ENCODE measurements around the gene FERMT3.

The FERMT3 gene

GRCh38 chr11:64249563-64250414 is 43.3 kb downstream of the FERMT3 start:
- DNase-seq (ENCODE audit: low spot score), result no peak

GRCh38 chr11:64250415-64251015 is 44.0 kb downstream of the FERMT3 start:
- no peak for DNase-seq (ENCODE audit: low spot score)

DNA sequence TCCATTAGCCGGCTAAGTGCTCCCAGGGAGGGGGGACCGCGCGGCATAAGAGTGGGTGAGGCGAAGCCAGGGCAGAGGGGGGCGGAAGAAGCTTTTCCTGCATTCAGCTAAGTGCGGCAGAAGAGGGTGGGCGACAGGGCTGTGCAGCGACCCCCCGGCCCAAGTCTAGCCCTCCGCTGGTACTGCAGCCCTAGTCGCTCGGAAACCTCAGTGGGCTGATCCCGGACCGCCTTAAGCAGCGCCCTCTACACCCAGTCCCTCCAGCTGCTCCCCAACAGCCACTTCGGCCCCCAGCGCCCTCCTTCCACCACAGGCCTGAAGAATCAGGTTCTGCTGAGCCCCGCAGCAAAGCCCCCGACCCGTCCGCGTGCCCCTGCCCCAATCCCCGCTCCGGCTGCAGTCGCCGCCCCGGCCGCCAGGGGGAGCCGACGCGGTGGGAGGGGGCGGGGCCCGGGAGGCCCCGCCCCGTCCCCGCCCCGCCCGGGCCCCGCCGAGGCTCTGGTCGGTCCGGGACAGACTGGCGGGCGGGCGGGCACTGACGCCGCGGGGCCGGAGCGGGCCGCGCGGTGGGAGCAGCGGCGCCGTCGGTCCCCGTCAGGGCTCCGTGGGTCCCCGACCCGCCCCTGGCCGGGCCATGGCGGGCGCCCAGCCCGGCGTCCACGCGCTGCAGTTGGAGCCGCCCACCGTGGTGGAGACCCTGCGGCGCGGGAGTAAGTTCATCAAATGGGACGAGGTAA is 44.7 kb downstream of the FERMT3 start, which contains the start of gene PLCB3:
Gene PLCB3, plus strand, starts transcription at position 515 of the 737 bp plus-strand sequence. Its CDS starts 120 bp downstream, at position 635.
- DNase-seq (ENCODE audit: low spot score), result peak; percentile 78

DNA sequence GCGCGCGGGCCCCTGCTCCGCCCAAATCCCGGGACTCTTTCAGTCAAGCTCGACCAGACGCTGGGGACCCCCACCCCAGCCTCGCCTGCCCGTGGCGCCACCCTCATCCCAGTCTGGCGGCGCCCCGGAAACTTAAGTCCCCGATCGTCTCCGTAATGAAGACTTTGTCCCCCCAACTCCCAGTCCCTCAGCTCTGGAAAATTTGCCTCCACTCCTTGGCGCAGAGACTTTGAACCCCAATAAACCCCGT is 45.2 kb downstream of the FERMT3 start:
- no peak for DNase-seq (ENCODE audit: low spot score)

DNA sequence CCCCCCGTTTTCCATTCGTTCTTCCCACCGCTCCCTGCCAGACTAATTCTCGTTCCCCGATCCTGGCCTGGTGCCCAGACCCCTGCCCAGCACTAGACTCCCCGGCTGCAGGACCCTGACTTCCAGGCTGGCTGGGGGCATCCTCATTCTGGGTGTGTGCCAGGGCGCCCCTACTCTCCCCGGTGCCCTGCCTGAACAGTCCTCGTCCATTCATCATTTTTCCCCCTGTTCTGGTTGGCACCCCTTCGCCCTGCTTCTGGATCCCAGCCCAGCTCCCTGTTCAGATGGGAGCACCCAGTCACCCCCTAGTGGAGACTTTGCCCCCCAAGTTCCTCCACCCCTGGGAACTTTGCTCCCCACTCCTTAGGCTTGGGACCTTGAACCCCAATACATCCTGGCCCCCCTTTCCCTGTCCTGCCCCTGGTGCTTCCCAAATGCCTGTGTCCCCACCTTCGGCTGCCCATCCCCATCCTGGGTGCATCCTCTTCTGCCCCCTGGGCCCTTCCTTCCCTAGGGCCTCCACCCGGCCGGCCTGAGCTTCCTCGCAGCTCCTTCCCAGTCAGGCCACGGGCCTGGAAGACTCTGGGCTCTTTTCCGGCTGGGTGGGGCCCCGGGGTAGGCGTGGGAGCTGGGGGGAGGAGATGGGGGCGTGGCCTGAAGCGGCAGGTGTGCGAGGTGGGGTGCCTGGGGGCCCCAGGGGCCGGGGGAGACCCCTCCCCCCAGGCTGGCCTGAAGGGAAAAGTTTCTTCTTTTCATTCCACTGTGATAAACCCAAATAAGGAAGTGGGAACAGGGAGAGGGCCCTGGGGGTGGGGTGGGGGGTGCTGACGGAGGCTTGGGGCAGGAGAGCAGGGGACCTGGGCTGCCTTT is 45.7 kb downstream of the FERMT3 start:
- DNase-seq (ENCODE audit: low spot score), result peak; percentile 66

- DNase-seq (ENCODE audit: low spot score), result no peak
Observed at GRCh38 chr11:64253043-64253442, 46.5 kb downstream of the FERMT3 start.

- peak; percentile 36 for DNase-seq (ENCODE audit: low spot score)
Observed at GRCh38 chr11:64253481-64253880, 47.0 kb downstream of the FERMT3 start.

GRCh38 chr11:64254326-64254725 is 47.8 kb downstream of the FERMT3 start:
- DNase-seq (ENCODE audit: low spot score), result no peak

DNA sequence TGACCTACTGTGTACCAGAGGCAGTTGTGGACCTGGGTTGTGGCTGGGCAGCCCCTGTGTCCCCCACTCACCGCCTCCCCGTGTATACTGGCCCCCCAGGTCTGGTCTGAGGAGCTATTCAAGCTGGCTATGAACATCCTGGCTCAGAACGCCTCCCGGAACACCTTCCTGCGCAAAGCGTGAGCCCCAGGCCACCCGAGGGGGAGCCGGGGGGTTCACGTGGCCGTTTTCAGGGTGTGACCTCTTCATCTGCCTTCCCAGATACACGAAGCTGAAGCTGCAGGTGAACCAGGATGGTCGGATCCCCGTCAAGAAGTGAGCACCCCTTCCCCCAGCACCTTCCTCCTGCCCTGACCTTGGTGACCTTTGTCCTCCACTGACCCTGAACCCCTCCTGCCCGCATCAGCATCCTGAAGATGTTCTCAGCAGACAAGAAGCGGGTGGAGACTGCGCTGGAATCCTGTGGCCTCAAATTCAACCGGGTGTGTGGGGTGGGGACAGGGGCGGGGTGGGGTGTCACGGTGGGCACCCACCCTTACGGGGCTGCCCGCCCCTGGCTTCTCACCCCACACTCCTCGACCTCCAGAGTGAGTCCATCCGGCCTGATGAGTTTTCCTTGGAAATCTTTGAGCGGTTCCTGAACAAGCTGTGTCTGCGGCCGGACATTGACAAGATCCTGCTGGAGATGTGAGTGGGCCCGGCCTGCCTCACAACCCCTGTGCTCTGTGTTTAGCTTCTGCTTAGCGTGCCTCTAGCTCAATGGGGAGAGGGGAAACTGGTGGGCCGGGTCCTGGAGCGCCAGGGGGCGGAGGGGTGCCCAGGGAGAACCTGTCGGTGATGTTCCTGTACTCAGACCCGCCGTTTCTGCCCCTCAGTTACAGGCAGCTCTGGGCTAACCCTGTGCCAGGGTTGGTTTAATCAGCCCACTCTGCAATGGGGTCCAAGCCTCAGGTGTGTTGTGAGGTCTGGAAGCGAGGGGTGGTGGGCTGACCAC is 48.9 kb downstream of the FERMT3 start:
- DNase-seq (ENCODE audit: low spot score), result no peak

DNA sequence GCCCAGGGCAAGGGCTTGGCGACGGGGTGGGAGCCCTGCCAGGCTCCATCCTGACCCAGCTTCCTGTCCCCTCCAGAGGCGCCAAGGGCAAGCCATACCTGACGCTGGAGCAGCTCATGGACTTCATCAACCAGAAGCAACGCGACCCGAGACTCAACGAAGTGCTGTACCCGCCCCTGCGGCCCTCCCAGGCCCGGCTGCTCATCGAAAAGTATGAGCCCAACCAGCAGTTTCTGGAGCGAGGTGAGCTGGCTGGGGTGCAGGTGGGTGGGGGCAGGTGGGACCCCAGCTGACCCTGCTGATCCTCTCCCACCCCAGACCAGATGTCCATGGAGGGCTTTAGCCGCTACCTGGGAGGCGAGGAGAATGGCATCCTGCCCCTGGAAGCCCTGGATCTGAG is 49.8 kb downstream of the FERMT3 start:
- no peak for DNase-seq (ENCODE audit: low spot score)

GRCh38 chr11:64258356-64258755 is 51.8 kb downstream of the FERMT3 start:
- DNase-seq (ENCODE audit: low spot score), result no peak

DNA sequence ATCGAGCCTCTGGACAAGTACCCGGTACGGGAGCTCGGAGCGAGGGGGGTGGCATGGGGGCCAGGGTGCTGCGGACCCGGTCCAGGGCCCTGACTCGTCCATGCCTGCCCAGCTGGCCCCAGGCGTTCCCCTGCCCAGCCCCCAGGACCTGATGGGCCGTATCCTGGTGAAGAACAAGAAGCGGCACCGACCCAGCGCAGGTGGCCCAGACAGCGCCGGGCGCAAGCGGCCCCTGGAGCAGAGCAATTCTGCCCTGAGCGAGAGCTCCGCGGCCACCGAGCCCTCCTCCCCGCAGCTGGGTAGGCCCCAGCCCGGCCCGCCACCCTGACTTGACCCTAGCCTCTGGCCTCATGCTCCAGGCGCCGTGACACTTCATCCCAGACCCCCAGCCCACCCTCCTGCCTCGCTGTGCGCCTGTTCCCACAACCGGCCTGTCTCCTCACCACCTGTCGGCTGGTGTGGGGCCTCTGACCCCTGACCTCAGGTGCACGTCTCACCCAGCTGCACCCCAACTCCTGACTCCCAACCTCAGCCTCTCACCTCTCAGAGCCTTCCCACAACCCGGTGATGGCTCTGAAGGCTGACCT is 52.5 kb downstream of the FERMT3 start:
- no peak for DNase-seq (ENCODE audit: low spot score)

DNA sequence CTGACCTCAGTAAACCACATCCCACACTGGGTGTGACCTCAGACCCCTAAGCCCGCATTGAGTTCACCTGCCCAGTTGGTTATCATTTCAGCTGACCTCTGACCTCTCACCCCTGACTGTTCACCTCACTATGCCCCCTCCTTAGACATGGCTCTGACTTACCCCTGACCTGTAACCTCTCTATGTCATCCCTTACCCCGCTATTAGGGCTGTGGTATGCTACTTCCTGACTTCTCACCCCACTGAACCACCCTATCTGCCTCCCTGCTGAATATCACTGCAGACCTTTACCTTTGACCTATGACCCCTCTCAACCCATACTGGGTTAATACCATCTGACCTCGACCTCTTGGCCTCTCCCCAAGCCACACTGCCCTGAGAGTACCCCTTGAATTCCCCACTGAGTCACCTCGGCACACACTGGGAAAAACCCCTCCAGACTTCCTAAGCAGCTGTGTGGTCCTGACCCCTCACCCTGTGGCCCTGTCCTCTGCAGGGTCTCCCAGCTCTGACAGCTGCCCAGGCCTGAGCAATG is 53.1 kb downstream of the FERMT3 start:
- DNase-seq (ENCODE audit: low spot score), result no peak

DNA sequence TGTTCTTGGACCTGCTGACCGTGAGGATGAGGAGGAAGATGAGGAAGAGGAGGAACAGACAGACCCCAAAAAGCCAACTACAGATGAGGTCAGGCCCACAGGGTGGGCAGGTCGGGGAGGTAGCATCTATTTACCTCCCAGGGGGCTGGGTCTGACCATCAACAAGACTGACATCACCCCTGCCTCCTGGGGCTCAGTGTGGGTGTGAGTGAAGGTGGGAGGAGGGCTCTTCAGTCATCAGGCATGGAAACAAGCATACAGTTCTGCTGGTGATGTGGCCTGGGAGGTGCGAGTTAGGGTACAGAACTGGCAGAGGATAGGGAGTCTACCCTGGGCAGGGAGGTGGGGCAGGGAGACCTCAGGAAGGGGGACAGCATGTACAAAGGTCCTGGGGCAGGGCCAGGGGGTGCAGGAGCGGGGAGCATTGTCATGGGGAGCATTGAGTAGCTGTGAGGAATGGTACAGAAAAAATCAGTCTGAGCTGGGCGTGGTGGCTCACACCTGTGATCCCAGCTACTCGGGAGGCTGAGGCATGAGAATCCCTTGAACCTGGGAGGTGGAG is 53.7 kb downstream of the FERMT3 start:
- no peak for DNase-seq (ENCODE audit: low spot score)

DNA sequence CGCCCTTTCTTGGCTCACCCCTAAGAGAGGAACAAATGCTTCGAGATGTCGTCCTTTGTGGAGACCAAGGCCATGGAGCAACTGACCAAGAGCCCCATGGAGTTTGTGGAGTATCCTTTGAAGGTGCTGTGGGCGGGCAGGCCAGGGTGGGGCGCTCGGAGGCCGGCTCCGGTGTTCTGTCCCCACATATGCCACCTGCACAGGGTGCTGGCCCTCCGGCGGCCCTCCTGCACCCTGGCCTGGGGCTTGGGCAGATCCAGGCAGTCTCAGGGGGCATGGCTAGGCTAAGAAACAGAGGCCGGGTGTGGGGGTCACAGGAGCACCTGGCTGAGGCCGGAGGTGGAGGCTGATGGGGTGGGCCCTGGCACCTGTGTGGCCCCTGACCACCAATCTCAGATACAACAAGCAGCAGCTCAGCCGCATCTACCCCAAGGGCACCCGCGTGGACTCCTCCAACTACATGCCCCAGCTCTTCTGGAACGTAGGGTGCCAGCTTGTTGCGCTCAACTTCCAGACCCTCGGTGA is 55.1 kb downstream of the FERMT3 start:
- no peak for DNase-seq (ENCODE audit: low spot score)

DNA sequence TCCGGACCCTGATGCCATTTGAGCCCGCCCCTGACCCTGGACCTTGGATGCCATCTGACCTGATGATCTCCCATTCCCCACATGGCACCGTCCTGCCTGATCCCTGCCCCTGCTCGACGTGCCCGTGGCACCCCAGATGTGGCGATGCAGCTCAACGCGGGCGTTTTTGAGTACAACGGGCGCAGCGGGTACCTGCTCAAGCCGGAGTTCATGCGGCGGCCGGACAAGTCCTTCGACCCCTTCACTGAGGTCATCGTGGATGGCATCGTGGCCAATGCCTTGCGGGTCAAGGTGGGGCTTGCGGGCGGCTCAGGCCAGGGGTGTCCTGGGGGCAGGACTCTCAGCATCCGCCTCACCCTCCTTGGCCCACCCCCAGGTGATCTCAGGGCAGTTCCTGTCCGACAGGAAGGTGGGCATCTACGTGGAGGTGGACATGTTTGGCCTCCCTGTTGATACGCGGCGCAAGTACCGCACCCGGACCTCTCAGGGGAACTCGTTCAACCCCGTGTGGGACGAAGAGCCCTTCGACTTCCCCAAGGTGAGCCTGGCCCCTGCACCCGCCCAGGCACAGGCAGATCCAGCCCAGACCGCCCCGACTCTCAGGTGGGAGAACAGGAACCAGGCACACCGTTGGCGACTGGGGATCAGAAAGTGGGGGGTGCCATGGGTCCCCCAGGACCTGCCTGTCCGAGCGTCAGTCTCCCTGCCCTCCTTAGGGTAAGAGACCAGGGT is 55.9 kb downstream of the FERMT3 start:
- no peak for DNase-seq (ENCODE audit: low spot score)

DNA sequence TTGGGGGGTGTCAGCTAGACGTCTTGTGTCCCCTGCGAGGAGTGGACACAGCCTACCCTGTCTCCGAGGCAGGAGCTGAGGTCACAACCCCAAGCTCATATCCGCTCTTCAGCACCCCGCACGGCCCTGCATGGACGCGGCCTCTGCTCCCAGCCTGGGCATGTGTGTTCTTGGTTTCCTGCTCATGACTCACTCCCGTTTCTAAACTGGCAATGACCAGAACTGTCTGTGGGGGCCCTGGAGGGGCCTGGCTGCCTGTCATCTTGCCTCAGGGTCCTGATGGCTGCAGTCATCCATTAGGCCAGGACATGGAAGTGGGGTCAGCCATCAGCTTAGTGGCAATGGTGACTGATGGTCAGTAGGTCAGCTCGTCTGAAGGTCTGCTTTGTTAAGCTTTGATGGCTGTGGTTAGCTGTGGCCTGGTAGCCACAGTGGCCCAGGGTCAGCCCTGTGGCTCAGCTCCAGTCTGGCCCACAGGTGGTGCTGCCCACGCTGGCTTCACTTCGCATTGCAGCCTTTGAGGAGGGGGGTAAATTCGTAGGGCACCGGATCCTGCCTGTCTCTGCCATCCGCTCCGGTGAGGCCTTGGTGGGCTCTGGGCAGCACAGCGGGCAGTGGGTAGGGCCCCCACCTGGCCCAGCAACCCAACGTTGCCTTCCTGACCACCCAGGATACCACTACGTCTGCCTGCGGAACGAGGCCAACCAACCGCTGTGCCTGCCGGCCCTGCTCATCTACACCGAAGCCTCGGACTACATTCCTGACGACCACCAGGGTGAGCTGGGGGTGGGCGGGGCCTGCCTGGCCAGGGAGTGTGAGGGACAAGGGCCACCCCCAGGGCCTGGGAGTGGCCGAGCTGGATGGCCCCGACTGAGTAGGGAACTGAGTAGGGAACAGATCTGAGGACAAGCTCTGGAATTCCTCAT is 56.8 kb downstream of the FERMT3 start:
- no peak for DNase-seq (ENCODE audit: low spot score)

GRCh38 chr11:64263947-64264317 is 57.4 kb downstream of the FERMT3 start:
- DNase-seq (ENCODE audit: low spot score), result no peak
